Stimulated activated CD4-positive, alpha-beta T cell treated with anti-CD3 and anti-CD28 coated beads, Interleukin-12 subunit alpha, Interleukin-12 subunit beta, amount 100 ng/mL, for 48 hours (primary cell): ENCODE results near the gene CLEC4G.
"Not testable (repeated sequence)": the region's sequence is repeated elsewhere in the genome, so short reads cannot be mapped to it uniquely, and the experiment has no call there.

ENCODE experiments used
- DNase-seq, 3 donors: peaks; one replicate each; pipeline ENCODE4 v3.0.0-alpha.2; 2020; ENCODE audit warnings: low read depth in 2 of 3, low spot score in 1 of 3

CLEC4G gene

DNA sequence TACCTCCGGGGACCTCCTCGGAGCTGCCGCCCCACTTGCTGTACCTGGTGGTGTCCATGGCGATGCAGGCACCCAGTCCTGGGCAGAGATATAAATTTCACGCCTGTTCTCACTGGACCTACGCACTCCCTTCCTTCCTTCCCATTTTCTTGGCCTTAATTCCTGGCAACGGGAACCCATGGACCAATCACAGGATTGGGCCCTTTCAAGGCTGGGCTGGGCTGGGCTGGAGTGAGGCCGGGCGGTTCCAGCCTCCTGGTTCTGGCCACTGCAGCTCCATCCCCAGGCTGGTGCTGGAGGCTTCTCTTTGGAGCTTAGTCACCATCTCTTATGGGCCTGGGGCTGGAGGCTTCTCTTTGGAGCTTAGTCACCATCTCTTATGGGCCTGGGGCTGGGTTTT is at the start of gene CLEC4G:
Gene CLEC4G (minus strand): TSS at position 66 of the 400 bp plus-strand sequence. CDS start 8 bp downstream, at position 58.
- DNase-seq = no peak

DNA sequence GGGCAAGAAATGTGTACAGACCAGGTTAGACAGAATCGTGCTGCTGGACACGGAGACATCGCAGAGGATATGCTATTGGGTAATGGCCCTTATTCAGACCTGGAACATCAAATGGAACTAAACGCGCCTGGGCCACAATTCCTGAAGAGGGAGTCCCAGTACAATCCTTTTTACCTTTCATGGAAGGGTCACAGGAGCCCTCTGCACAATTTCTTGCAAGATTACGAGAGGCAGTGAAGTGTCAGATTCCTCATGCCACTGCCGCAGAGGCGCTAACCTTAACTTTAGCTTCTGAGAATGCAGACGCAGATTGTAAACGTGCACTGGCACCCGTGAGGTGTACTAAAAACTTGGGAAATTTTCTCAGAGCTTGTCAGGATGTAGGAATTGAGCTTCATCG is 49.2 kb upstream of the CLEC4G start:
- DNase-seq = no peak

- DNase-seq = no peak
Observed at GRCh38 chr19:7779631-7780486, 47.9 kb upstream of the CLEC4G start.

DNA sequence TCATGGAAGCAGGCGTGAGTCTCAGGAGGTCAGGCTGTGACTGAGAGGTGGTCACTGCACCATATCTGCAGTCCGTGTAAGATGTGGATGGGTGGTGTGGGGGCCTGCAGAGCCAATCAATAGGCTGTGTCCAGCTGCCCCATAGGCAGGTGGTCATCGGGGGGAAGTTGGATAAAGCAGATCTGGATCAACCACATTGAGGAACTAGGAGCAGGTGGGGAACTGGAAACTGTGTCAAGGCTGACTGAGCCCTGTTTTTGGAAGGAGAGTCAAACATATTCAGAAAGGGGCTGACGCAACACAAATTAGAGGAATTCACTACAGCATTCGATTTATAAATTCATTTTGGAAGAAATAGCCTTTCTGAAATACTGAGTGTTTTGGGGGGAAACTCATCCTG is 46.2 kb upstream of the CLEC4G start:
- DNase-seq = no peak

DNA sequence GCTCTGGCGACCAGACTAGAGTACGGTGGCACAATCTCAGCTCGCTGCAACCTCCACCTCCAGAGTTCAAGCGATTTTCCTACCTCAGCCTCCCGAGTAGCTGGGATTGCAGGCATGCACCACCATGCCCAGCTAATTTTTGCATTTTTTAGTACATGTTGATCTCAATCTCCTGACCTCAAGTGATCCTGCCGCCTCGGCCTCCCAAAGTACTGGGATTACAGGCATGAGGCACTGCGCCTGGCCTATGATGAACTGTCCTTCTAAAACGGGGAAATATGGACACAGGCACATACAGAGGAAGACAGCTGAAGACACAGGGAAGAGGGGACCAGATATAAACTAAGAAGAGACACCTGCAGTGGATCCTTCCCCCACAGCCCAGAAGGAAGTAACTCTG is 43.9 kb upstream of the CLEC4G start:
- no peak for DNase-seq

- DNase-seq = no peak
Observed at GRCh38 chr19:7773841-7774240, 41.9 kb upstream of the CLEC4G start.

- peak in 2 of 3 donors; percentile 16 to 47 for DNase-seq
Observed at GRCh38 chr19:7772752-7773291, 40.9 kb upstream of the CLEC4G start.

DNA sequence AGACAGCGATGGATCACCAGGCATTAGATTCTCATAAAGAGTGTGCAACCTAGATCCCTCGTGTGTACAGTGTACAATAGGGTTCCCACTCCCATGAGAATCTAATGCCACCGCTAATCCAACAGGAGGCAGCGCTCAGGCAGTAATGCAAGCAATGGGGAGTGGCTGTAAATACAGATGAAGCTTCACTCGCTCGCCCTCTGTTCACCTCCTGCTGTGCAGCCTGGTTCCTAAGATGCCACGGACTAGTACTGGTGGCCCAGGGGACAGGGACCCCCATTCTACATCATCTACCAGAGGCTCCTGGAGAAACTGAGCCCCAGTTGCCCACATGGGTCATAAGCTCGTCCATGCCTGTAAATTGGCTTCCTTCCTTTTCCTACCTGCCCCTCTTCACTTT is 39.2 kb upstream of the CLEC4G start:
- no peak for DNase-seq

DNA sequence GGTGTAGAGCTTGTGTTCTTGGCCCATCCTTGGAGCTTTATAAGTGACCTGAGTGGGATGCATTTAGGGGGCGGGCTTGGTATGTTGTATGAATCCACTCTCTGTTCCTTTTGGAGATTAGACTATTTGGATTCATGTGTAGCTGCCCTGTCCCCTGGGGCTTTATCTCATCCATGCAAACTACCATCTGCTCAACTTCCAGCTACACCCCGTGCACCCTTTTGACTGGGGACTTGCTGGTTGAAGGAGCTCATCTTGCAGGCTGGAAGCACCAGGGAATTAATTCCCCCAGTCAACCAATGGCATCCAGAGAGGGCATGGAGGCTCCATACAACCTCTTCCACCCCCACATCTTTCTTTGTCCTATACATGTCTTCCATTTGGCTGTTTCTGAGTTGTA is 37.3 kb upstream of the CLEC4G start:
- no peak for DNase-seq

DNA sequence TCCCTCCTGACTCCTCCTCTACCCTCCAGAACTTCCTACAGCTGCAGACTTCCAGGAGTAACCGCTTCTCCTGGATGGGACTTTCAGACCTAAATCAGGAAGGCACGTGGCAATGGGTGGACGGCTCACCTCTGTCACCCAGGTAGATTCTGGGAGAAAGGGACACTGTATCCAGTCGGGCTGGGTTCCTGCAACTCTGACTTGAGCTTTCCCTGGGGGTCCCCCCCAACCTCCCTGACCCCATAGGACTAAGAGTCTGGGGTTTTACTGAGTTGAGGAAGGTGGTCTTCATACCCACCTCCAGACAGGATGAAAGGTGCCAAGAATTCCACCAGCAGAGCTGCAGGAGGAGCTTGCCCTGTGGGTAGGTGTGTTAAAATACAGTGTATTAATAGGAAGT is 35.6 kb upstream of the CLEC4G start:
- no peak for DNase-seq

DNA sequence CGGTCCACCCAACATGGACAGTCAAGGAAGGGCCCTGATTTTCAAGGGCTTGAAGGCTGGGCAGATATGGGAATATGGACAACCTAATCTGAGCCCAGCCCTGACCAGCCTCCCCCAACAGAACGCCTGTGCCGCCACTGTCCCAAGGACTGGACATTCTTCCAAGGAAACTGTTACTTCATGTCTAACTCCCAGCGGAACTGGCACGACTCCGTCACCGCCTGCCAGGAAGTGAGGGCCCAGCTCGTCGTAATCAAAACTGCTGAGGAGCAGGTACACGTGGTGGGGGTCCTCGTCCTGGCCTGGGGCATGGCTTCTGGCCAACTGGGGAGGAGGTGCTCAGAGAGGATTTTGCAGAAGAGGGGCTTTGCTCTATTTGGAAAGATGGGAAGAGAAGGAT is 34.6 kb upstream of the CLEC4G start:
- no peak for DNase-seq

- not testable (repeated sequence) for DNase-seq
Observed at GRCh38 chr19:7765043-7765442, 33.1 kb upstream of the CLEC4G start.

DNA sequence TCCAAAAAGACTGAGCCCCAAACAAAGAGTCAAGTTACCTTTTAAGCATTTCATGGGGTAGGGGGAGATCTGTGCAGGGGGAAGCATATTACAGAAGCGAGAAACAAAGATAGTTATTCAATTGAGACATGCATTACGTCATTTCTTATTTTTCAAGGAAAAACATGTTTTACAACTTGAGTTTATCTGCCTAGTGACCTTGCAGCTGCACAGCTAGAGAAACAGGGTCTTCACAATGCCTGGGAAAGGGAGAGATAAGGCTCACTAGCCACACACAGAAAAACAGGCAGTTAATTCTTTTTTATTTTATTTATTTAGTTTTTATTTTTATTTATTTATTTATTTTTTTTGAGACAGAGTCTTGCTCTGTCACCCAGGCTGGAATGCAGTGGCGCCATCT is 32.2 kb upstream of the CLEC4G start:
- DNase-seq = not testable (repeated sequence)

- no peak for DNase-seq
Observed at GRCh38 chr19:7763696-7764095, 31.8 kb upstream of the CLEC4G start.

DNA sequence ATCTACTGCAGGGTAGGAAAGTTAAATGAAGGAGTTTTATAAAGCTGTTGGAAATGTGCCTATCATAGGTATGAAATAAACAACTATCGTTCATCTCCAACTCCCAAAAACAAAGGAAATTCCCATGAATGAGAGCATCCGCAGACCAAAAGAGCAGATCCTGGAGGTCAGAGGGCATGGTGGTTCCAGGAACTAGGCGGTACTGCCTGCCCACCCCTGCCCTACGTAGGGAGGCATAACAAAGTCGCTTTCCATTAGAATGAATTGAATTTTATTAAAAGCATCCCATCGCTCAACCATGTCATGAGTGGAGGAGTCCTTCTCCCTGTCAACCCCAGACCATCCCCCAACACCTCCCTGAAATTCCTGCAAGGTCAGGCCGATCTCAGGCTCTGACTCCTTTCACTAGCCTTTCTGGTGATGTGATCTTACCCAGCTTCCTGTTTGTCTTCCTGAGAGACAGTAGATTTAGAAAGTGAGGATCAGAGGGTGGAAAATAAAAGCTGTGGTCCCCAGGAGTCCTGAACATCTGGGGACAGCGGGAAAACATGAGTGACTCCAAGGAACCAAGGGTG is 30.9 kb upstream of the CLEC4G start, which contains the start of gene CLEC4M:
Gene CLEC4M (plus strand): TSS at position 525 of the 575 bp plus-strand sequence. CDS start 24 bp downstream, at position 549.
- no peak for DNase-seq

GRCh38 chr19:7759156-7759555 is 27.2 kb upstream of the CLEC4G start:
- no peak for DNase-seq

DNA sequence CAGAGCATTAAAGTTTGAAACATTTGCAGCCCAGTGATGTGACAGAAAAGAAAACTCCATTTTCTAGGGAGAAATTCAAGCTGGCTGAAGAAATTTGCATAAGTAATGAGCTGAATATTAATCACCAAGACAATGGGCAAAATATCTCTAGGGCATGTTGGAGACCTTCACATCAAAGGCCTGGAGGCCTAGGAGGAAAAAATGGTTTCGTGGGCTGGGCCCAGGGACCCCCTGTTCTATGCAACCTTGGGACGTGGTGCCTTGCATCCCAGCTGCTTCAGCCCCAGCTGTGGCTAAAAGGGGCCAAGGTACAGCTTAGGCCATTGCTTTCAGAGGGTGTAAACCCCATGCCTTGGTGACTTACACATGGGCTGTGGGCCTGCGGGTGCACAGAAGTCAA is 25.4 kb upstream of the CLEC4G start:
- DNase-seq = no peak

DNA sequence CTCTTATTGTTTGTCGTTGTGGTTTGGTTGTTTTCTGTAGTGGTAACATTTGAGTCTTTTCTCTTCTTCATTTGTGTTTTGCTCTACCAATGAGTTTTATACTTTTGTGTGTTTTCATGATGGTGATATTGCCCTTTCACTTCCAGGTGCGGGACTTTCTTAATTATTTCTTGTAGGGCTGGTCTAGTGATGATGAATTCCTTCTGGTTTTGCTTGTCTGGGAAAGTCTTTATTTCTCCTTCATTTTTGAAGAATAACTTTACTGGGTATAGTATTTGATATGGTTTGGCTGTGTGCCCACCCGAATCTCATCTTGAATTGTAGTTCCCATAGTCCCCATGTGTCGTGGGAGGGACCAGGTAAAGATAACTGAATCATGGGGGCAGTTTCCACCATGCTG is 24.3 kb upstream of the CLEC4G start:
- DNase-seq = no peak

DNA sequence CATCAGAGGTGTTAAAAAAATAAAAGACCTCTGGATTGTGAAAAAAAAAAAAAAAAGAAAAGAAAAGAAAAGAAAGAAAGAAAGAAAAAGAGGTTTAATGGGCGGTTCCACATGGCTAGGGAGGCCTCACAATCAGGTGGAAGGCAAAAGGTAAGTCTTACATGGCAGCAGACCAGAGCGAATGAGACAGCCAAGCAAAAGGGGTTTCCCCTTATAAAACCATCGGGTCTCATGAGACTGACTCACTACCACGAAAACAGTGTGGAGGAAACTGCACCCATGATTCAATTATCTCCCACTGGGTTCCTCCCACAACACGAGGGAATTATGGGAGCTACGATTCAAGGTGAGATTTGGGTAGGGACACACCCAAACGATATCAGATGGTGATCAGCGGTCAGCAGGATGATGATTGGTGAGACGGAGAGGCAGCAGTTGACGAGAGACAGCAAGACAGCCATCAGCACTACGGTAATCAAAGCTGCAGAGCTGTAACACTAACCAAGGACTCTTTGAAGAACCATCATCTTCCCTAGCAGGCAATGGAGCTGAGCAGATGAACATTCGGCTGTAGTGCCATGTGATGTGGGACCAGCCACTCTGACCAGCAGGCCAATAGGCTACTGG is 19.4 kb upstream of the CLEC4G start:
- peak; percentile 21 to 30 (median 22) for DNase-seq

GRCh38 chr19:7748756-7749155 is 16.8 kb upstream of the CLEC4G start:
- DNase-seq = no peak

- no peak for DNase-seq
Observed at GRCh38 chr19:7748171-7748570, 16.3 kb upstream of the CLEC4G start.
